HG02678 (cell line): ENCODE data around the gene OSBPL6.
"Not testable (repeated sequence)": the region's sequence is repeated elsewhere in the genome, so short reads cannot be mapped to it uniquely, and the experiment has no call there.

ENCODE experiments used
- ATAC-seq: cut with Tn5 transposase; IDR thresholded peaks from one replicate; pipeline ENCODE4 v1.9.1; 2021; ENCODE audit warnings: mild to moderate bottlenecking, moderate library complexity; ENCODE audit not compliant: unreplicated experiment

The OSBPL6 gene

DNA sequence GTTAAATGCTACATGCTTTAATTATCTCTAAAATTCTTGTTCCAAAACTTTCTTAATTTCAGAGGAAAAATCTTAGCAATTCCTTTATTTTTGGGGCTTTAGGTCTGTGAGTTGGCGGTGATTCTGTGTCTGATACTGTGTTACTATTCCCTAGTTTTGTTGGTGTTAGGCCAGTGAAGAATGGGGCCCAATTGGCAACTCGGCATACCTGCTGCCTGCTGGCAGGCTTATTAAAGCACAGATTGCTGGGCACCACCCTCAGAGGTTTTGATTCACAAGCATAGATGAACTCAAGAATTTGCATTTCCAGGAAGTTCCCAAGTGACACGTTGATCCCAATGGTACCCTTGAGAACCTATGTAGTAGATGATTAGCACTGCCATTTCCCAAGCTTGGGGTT is 101.6 kb downstream of the OSBPL6 start:
- ATAC-seq: no peak

- no peak for ATAC-seq
Measured at GRCh38 chr2:178296394-178297090, 102.2 kb downstream of the OSBPL6 start.

DNA sequence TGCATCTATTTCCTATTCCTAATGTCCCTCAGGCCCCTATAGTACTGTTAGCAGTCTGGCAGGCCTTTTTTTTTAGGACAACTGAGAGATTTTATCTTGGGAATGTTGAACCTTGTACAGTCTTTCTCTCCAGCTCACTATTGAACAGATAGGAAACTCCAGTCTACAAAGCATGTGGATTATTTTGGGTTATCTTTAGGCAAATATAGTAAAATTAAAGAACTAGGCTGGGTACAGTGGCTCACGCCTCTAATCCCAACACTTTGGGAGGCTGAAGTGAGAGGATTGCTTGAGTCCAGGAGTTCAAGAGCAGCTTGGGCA is 102.7 kb downstream of the OSBPL6 start:
- no peak for ATAC-seq

GRCh38 chr2:178298785-178299212 is 104.5 kb downstream of the OSBPL6 start:
- ATAC-seq: no peak

- no peak for ATAC-seq
Measured at GRCh38 chr2:178301649-178302238, 107.4 kb downstream of the OSBPL6 start.

DNA sequence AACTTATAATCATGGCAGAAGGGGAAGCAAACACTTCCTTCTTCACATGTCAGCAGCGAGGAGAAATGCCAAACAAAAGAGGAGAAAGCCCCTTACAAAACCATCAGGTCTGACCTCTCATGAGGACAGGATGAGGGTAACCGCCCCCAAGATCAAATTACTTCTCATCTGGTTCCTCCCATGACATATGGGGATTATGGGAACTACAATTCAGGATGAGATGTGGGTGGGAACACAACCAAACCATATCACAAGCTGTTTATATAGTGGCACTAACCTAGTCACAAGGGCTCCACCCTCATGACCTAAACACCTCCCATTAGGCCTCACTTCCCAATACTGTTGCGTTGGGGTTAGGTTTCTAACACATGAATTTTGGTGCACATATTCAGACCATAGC is 110.0 kb downstream of the OSBPL6 start:
- no peak for ATAC-seq

- peak; percentile 97 for ATAC-seq
Measured at GRCh38 chr2:178306352-178307073, 112.2 kb downstream of the OSBPL6 start.

DNA sequence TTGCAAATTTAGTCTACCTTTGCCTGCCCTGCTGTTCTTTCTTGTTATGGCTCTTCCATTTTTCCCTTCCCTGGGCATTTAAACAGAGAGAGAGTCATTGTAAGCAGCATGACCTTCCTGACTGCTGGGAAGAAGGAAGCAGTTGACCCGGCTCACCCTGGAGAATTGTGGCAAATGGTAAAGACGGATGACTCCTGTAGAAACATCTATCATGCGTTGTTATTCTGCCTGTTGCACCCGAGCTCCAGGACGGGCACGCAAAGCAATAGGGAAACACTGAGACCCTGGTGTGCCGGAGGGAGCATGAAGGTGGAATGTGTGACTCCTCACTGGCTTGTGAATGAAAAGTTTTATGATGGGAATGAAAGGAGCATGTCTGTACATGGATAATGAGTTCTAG is 113.3 kb downstream of the OSBPL6 start:
- ATAC-seq: no peak

- no peak for ATAC-seq
Measured at GRCh38 chr2:178309541-178309940, 115.2 kb downstream of the OSBPL6 start.

DNA sequence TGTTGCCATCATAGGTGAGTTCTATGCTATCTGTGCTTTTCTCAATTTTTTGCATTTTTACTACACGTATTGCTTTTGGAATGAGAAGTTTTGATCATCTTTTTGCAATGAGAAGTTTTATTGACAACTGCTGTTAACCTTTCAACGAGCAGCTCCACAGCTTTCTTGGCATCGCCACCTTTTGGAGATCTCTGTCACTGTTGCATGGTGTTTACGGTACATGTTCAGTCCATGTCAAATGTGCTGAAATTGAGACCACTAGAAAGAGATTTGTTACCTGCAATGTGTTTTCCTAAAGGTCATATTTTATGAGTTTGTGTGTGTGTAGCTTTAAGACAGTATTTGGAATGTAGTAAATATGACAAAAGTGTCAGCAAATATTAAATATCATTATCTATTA is 120.8 kb downstream of the OSBPL6 start:
- ATAC-seq: no peak

- ATAC-seq: no peak
Measured at GRCh38 chr2:178315488-178315948, 121.2 kb downstream of the OSBPL6 start.

GRCh38 chr2:178317811-178318210 is 123.5 kb downstream of the OSBPL6 start:
- ATAC-seq: no peak

DNA sequence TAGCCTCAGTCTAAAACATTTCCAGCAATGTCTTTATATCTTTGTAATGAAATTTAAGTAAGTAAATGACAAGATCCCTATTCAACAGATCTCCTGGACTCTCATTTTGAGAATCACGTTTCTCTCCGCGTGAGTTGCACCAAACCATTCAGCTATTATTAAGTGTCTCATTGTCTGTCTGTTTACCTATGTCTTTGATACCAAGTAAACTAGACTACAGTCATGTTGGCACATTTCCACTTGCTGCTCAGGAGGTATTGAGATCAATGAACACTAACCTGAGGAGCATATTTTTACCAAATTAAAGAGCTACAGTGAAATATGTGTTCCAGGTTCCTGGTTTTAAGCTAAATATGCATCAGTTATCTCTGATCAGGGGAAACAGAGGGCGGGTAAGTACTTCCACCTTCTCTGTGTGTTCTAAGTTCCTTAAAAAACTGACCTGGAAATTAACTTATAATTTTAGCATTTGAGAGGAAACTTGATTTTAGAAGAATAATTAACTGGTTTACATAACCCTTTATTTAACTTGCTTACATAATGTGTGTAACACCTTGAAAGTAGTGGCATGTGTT is 125.8 kb downstream of the OSBPL6 start:
- ATAC-seq: no peak

DNA sequence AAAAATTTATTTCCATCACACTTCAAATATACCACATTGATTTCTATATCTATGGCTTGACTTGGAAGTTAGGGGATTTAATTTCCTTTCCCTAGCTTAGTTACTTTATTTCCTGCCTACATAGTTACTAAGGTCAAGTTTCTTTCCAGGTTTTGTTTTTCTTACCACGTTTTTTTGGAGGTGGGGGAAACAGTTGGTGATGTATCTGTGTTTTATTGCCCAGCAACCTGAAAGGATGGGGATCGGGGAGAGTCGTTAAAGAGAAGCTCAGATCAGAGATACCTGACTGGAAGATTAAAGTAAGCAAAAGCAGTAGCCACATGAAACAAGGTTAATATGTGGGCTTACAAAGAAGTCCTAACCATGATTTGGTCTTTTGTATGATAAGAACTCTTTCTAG is 127.8 kb downstream of the OSBPL6 start:
- ATAC-seq: no peak

DNA sequence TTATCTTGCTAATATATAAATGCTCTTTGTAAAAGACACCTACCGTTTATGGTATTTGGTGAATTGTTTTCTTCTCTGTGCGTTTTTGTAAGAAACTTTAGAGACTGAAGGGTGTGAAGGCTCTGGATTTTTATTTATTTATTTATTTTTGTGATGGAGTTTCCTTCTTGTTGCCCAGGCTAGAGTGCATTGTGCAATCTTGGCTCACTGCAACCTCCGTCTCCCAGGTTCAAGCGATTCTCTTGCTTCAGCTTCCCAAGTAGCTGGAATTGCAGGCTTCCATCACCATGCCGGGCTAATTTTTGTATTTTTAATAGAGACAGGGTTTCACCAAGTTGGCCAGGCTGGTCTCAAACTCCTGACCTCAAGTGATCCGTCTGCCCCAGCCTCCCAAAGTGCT is 129.0 kb downstream of the OSBPL6 start:
- not testable (repeated sequence) for ATAC-seq

DNA sequence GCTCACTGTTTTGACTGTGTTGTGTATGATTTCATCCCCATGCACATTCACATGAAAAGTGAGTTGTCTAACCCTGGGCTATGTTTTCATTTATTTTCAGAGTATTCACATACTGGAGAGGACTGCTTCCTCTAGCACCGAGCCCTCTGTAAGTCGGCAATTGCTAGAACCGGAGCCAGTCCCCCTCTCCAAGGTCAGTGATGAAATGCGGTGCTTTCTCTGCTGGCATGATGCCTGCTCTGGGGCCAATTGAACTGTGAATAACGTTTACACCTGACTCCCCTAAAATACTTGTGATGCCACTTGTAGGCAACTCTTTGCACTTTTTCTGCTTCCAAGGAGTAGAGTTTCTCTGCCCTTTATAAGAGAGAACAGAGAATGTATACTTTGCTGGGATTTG is 129.8 kb downstream of the OSBPL6 start:
- no peak for ATAC-seq

- ATAC-seq: no peak
Measured at GRCh38 chr2:178325268-178325667, 131.0 kb downstream of the OSBPL6 start.

DNA sequence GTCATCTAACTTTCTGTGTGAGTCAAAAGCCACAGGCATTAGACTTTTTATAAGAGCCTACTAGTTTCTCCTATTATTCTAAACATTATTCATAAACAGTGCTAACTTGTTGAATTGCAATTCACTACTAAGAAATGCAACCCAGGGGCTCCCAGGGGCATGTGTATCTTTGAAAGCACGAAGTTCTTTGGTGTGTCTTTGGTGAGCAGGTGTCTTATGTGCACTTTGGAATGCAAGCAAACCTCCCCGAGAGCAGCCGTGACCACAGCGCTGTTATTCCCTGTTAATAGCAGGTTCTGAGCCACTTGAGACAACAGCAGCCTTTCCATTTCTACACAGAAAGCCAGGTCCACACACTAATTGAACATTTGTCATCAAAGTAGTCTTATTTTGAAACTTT is 133.2 kb downstream of the OSBPL6 start:
- ATAC-seq: no peak

- no peak for ATAC-seq
Measured at GRCh38 chr2:178328037-178328436, 133.7 kb downstream of the OSBPL6 start.

DNA sequence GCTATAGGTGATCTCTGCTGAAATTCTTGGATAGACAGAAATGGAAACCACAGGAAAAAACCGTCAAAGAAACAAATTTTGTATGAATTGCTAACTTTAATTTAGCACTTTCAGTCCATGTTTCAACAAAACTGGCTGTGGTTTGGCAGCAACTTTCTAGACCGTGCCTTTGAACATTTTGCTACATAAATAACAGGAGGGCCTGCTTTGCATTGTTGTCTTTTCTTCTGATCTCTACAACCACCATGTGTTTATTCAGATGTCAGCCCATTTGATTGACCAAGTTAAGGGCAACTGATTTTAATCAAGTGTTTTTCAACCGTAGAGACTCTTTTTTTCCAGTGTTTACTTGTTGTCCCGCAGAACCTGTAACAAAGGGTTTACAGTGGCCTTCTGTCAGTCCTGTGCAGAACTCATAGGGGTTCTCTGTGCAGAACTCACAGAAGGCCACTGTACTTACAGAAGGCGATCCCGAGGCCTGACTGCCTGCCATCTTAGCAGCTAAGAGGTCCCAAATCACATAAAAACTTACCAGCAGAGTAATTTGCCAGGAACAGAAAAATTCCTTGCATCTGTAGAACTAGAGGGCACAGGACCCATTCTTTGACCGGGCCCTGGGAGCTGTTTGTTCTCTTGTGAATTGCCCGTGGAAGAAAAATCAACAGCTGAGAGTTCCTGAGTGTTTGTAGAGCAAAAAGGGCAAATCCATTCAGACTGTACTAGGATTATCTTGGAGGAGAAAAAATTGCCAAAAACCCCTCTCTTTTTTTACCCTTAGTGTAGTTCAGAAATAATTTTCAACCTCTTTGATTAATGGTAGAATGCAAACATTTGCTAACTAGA is 136.1 kb downstream of the OSBPL6 start:
- ATAC-seq: no peak
